ENCODE data around the gene RYR1. TPM values are rescaled to one million over a fixed set of nuclear protein-coding genes. Genes with fewer than 3 reads are reported as not detected.

Gene RYR1
- total RNA-seq, 1 donor from 2014 or later = 0.65 TPM

DNA sequence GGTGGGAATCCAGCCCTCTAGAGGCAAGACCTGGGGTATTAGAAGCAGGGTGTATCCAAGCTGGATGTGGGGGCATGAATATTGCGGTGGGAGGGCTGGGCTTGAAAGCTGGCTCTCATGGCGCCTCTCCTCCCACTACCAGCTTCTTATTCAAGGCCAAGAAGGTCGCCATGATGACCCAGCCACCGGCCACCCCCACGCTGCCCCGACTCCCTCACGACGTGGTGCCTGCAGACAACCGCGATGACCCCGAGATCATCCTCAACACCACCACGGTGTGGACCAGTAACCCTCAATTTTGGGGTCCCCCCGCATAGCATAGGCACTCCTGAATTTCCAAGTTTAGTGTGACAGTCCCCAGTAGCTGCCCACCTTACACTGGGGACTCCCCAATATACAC lies 41.7 kb downstream of the RYR1 start:
- H3K36me3 Mint-ChIP-seq (ENCODE audit: insufficient read depth) = no peaks in the 10 kb centered on the region
- no peak for TF ChIP-seq CTCF (IDR thresholded peaks at IDR 0.05; ENCODE audit: unreplicated experiment)
- no peak for DNase-seq (ENCODE audit: low spot score, unreplicated experiment)
- H3K9me3 Mint-ChIP-seq (ENCODE audit: low read depth) = no peaks in the 10 kb centered on the region
- H3K4me3 Mint-ChIP-seq (ENCODE audit: low read depth) = no peak overlapping the region
- H3K27me3 Mint-ChIP-seq = peaks cover 13% of the 10 kb centered on the region
- no peak overlapping the region for H3K27ac Mint-ChIP-seq
- no peaks in the 10 kb centered on the region for H3K4me1 Mint-ChIP-seq (ENCODE audit: low read depth)

DNA sequence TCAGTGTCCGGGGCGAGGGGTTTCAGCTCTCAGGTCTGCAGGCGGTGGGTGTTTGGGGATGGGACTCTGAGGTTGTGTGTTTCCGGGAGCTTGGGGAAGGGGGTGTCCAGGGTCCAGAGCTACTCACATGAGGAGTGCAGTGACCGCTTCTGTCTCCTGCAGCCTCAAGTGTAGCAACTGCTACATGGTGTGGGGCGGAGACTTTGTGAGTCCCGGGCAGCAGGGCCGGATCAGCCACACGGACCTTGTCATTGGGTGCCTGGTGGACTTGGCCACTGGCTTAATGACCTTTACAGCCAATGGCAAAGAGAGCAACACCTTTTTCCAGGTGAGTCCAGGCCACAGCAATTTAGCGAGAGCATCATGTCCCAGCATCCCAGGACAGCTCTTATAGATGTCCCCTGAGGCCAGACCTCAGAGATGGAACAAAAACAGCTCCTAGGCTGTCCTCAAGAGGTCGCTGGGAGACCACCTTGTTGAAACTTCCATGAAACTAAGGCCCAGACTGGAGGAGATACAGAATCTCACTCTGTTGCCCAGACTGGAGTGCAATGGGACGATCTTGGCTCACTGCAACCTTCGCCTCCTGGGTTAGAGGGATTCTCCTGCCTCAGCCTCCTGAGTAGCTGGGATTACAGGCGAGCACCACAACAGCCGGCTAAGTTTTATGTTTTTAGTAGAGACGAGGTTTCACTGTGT lies 44.9 kb downstream of the RYR1 start:
- no peaks in the 10 kb centered on the region for H3K36me3 Mint-ChIP-seq (ENCODE audit: insufficient read depth)
- no peak for DNase-seq (ENCODE audit: low spot score, unreplicated experiment)
- no peaks in the 10 kb centered on the region for H3K9me3 Mint-ChIP-seq (ENCODE audit: low read depth)
- peak; percentile 49 for TF ChIP-seq CTCF (IDR thresholded peaks at IDR 0.05; ENCODE audit: unreplicated experiment)
- no peak overlapping the region for H3K4me3 Mint-ChIP-seq (ENCODE audit: low read depth)
- H3K4me1 Mint-ChIP-seq (ENCODE audit: low read depth) = no peaks in the 10 kb centered on the region
- H3K27me3 Mint-ChIP-seq = peaks cover 6% of the 10 kb centered on the region
- H3K27ac Mint-ChIP-seq = no peak overlapping the region

GRCh38 chr19:38482496-38482895 lies 49.0 kb downstream of the RYR1 start:
- no peak for DNase-seq (ENCODE audit: low spot score, unreplicated experiment)
- Mint-ChIP-seq H3K27ac (no peak overlapping the region), H3K9me3 (ENCODE audit: low read depth) (peaks cover 7% of the 10 kb centered on the region), H3K27me3 (peaks cover 11% of the 10 kb centered on the region), H3K4me1 (ENCODE audit: low read depth) (no peaks in the 10 kb centered on the region), H3K36me3 (ENCODE audit: insufficient read depth) (no peaks in the 10 kb centered on the region), H3K4me3 (ENCODE audit: low read depth) (no peak overlapping the region)
- no peak for TF ChIP-seq CTCF (IDR thresholded peaks at IDR 0.05; ENCODE audit: unreplicated experiment)

DNA sequence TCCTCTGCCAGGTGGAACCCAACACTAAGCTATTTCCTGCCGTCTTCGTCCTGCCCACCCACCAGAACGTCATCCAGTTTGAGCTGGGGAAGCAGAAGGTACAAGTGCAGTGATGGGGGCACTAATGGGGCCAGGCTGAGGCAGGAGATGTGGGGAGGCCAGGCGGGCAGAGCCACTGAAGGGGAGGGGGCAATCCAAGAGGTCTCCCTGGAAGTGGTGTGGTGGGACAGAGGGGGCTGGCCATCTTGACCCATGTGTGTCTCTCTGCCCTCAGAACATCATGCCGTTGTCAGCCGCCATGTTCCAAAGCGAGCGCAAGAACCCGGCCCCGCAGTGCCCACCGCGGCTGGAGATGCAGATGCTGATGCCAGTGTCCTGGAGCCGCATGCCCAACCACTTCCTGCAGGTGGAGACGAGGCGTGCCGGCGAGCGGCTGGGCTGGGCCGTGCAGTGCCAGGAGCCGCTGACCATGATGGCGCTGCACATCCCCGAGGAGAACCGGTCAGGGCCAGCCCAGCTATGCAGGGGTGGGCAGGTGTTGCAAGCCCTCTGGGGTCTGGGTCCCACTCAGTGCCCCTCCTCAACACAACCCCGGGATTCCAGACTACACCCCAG lies 49.6 kb downstream of the RYR1 start:
- H3K36me3 Mint-ChIP-seq (ENCODE audit: insufficient read depth) = no peaks in the 10 kb centered on the region
- TF ChIP-seq CTCF (IDR thresholded peaks at IDR 0.05; ENCODE audit: unreplicated experiment) = no peak
- H3K4me1 Mint-ChIP-seq (ENCODE audit: low read depth) = no peaks in the 10 kb centered on the region
- H3K4me3 Mint-ChIP-seq (ENCODE audit: low read depth) = no peak overlapping the region
- H3K9me3 Mint-ChIP-seq (ENCODE audit: low read depth) = peaks cover 7% of the 10 kb centered on the region
- H3K27ac Mint-ChIP-seq = no peak overlapping the region
- DNase-seq (ENCODE audit: low spot score, unreplicated experiment) = no peak
- peaks cover 10% of the 10 kb centered on the region for H3K27me3 Mint-ChIP-seq

- Mint-ChIP-seq H3K36me3 (ENCODE audit: insufficient read depth) (no peaks in the 10 kb centered on the region), H3K4me1 (ENCODE audit: low read depth) (no peaks in the 10 kb centered on the region)
These were observed 51.3 kb downstream of the RYR1 start for GRCh38 chr19:38484747-38485146.

More at GRCh38 chr19:38484747-38485146, 51.3 kb downstream of the RYR1 start:
- DNase-seq (ENCODE audit: low spot score, unreplicated experiment) = no peak
- no peak for TF ChIP-seq CTCF (IDR thresholded peaks at IDR 0.05; ENCODE audit: unreplicated experiment)
- H3K4me3 Mint-ChIP-seq (ENCODE audit: low read depth) = no peak overlapping the region
- no peak overlapping the region for H3K27ac Mint-ChIP-seq
- H3K27me3 Mint-ChIP-seq = peaks cover 14% of the 10 kb centered on the region
- H3K9me3 Mint-ChIP-seq (ENCODE audit: low read depth) = peaks cover 7% of the 10 kb centered on the region

All from progenitor cell of endocrine pancreas (in vitro differentiated cells).